Neural cell (in vitro differentiated cells): ENCODE results near the gene CPZ. TPM values are rescaled to one million over a fixed set of nuclear protein-coding genes. Genes with fewer than 3 reads are reported as not detected.

ENCODE experiments used
- H2AFZ ChIP-seq: fragments of 200-600, 300-800 bp; sonication (generic), shearing (Covaris generic); 2 replicates; pipeline ENCODE4 v1.6.0; 2014; ENCODE audit warnings: low read depth, mild to moderate bottlenecking, antibody characterized with exemption, low read length, moderate library complexity
- H3F3A ChIP-seq: fragments of 200-600 bp; shearing (Covaris generic); 2 replicates; pipeline ENCODE4 v1.6.1; 2016; ENCODE audit warnings: mild to moderate bottlenecking, moderate library complexity, mixed read lengths, antibody characterized with exemption, low read length; ENCODE audit not compliant: insufficient read depth, poor library complexity, severe bottlenecking
- H3K27ac ChIP-seq: fragments of 200-600, 300-800 bp; sonication (generic), shearing (Covaris generic); 2 replicates; pipeline ENCODE4 v1.5.1; 2014; ENCODE audit warnings: mild to moderate bottlenecking, low read length, moderate library complexity
- H3K27me3 ChIP-seq: fragments of 300-800, 200-600 bp; sonication (generic), shearing (Covaris generic); 2 replicates; pipeline ENCODE4 v1.6.0; 2014; ENCODE audit warnings: mild to moderate bottlenecking, low read depth, low read length, moderate library complexity; ENCODE audit not compliant: insufficient read depth
- H3K36me3 ChIP-seq: fragments of 300-800, 200-600 bp; sonication (generic), shearing (Covaris generic); 2 replicates; pipeline ENCODE4 v1.5.1; 2014; ENCODE audit warnings: mild to moderate bottlenecking, antibody characterized with exemption, low read length, moderate library complexity; ENCODE audit not compliant: insufficient read depth
- H3K4me2 ChIP-seq: fragments of 300-800, 200-600 bp; sonication (generic), shearing (Covaris generic); 2 replicates; pipeline ENCODE4 v1.6.0; 2014; ENCODE audit warnings: mild to moderate bottlenecking, low read length
- H3K4me3 ChIP-seq: fragments of 300-800, 200-600 bp; sonication (generic), shearing (Covaris generic); 2 replicates; pipeline ENCODE4 v1.5.1; 2014; ENCODE audit warnings: mild to moderate bottlenecking, low read length, moderate library complexity
- H3K79me2 ChIP-seq: fragments of 200-600 bp; shearing (Covaris generic); replicated peaks from 2 replicates; pipeline ENCODE4 v1.6.0; 2014; ENCODE audit warnings: mild to moderate bottlenecking, low read length, moderate library complexity; ENCODE audit not compliant: insufficient read depth
- H3K9ac ChIP-seq: fragments of 300-800, 200-600 bp; sonication (generic), shearing (Covaris generic); 2 replicates; pipeline ENCODE4 v1.6.1; 2016; ENCODE audit warnings: mild to moderate bottlenecking, low read length, mixed read lengths
- H3K9me2 ChIP-seq: fragments of 200-600 bp; shearing (Covaris generic); 2 replicates; pipeline ENCODE4 v1.6.1; 2016; ENCODE audit warnings: mild to moderate bottlenecking, low read length, mixed read lengths; ENCODE audit not compliant: insufficient read depth
- H3K9me3 ChIP-seq: fragments of 200-600, 300-800 bp; sonication (generic), shearing (Covaris generic); 2 replicates; pipeline ENCODE4 v1.6.1; 2016; ENCODE audit warnings: mild to moderate bottlenecking, mixed run types, low read length, moderate library complexity, mixed read lengths
- H4K20me1 ChIP-seq: fragments of 200-600 bp; shearing (Covaris generic); 2 replicates; pipeline ENCODE4 v1.6.1; 2016; ENCODE audit warnings: mild to moderate bottlenecking, mixed run types; ENCODE audit not compliant: insufficient read depth
- CTCF ChIP-seq: fragments of 450-650 bp; IDR thresholded peaks from 2 replicates; pipeline ENCODE4 v1.5.1; 2014; ENCODE audit warnings: antibody characterized with exemption, mild to moderate bottlenecking, moderate library complexity; ENCODE audit not compliant: poor library complexity, severe bottlenecking
- EP300 ChIP-seq: fragments of 450-650 bp; conservative IDR thresholded peaks from 2 replicates; pipeline ENCODE4 v1.6.1; 2014; ENCODE audit warnings: antibody characterized with exemption, mild to moderate bottlenecking, moderate library complexity; ENCODE audit not compliant: poor library complexity, severe bottlenecking
- EZH2 ChIP-seq: fragments of 200-600, 300-800 bp; shearing (Covaris generic), sonication (generic); IDR thresholded peaks from 2 replicates; pipeline ENCODE4 v1.6.1; 2014; ENCODE audit warnings: antibody characterized with exemption, low read length, borderline replicate concordance, mild to moderate bottlenecking; ENCODE audit not compliant: insufficient read depth, poor library complexity, severe bottlenecking
- MXI1 ChIP-seq: fragments of 450-650 bp; conservative IDR thresholded peaks from 2 replicates; pipeline ENCODE4 v1.6.1; 2014; ENCODE audit warnings: antibody characterized with exemption, mild to moderate bottlenecking; ENCODE audit not compliant: poor library complexity, severe bottlenecking
- POLR2AphosphoS5 ChIP-seq: IDR thresholded peaks from 2 replicates; pipeline ENCODE4 v1.6.1; 2012
- RAD21 ChIP-seq: fragments of 450-650 bp; conservative IDR thresholded peaks from 2 replicates; pipeline ENCODE4 v1.6.1; 2014; ENCODE audit warnings: antibody characterized with exemption, mild to moderate bottlenecking, moderate library complexity
- REST ChIP-seq: IDR thresholded peaks from 2 replicates; pipeline ENCODE4 v1.6.1; 2012; ENCODE audit warnings: borderline replicate concordance
- SMC3 ChIP-seq: fragments of 450-650 bp; conservative IDR thresholded peaks from 2 replicates; pipeline ENCODE4 v1.6.1; 2014; ENCODE audit warnings: antibody characterized with exemption, mild to moderate bottlenecking, moderate library complexity; ENCODE audit not compliant: poor library complexity
- TAF1 ChIP-seq: IDR thresholded peaks from 2 replicates; pipeline ENCODE4 v1.6.1; 2012; ENCODE audit warnings: low read depth
- polyA plus RNA-seq: library from polyadenylated mRNA; depleted of rRNA; stranded (reverse); fragments of >200 nt; gene quantifications from 2 replicates; pipeline ENCODE4 v1.2.3, GENCODE V29; 2014

CPZ gene
- polyA plus RNA-seq, 1 donor from 2014 or later = not detected

- Histone ChIP-seq H2AFZ (no peak overlapping the region), H3K4me2 (no peak overlapping the region), H3F3A (no peaks in the 10 kb centered on the region), H3K36me3 (no peaks in the 10 kb centered on the region), H3K9me2 (no peaks in the 10 kb centered on the region), H3K79me2 (no peaks in the 10 kb centered on the region), H3K27ac (no peak overlapping the region), H3K27me3 (no peaks in the 10 kb centered on the region), H3K4me3 (no peak overlapping the region), H4K20me1 (no peaks in the 10 kb centered on the region), H3K9ac (no peak overlapping the region), H3K9me3 (no peaks in the 10 kb centered on the region)
- TF ChIP-seq CTCF (no peak), RAD21 (no peak), EZH2 (no peak), SMC3 (no peak), EP300 (no peak), REST (no peak), MXI1 (no peak), POLR2AphosphoS5 (no peak), TAF1 (no peak)
Observed at GRCh38 chr4:8657381-8658088, 65.0 kb downstream of the CPZ start.

GRCh38 chr4:8662776-8663175 is 70.2 kb downstream of the CPZ start:
- H3K27ac ChIP-seq = no peak overlapping the region
- H3K79me2 ChIP-seq = no peaks in the 10 kb centered on the region
- H3K4me3 ChIP-seq = no peak overlapping the region
- no peaks in the 10 kb centered on the region for H3K36me3 ChIP-seq
- TF ChIP-seq EZH2 (no peak), MXI1 (no peak), CTCF (no peak), POLR2AphosphoS5 (no peak), SMC3 (no peak), RAD21 (no peak), TAF1 (no peak), EP300 (no peak), REST (no peak)
- no peaks in the 10 kb centered on the region for H4K20me1 ChIP-seq
- H2AFZ ChIP-seq = no peak overlapping the region
- no peaks in the 10 kb centered on the region for H3K9me3 ChIP-seq
- H3K9ac ChIP-seq = no peak overlapping the region
- H3K4me2 ChIP-seq = no peak overlapping the region
- H3F3A ChIP-seq = no peaks in the 10 kb centered on the region
- no peaks in the 10 kb centered on the region for H3K27me3 ChIP-seq
- no peaks in the 10 kb centered on the region for H3K9me2 ChIP-seq
